Naive B cell (primary cell): ENCODE results near the gene CYB5B. TPM values are rescaled to one million over a fixed set of nuclear protein-coding genes. Genes with fewer than 3 reads are reported as not detected.
"Not testable (repeated sequence)": the region's sequence is repeated elsewhere in the genome, so short reads cannot be mapped to it uniquely, and the experiment has no call there.

ENCODE experiments used
- ATAC-seq, 2 donors: fragments of 150-1000 bp; cut with Tn5 transposase; 2 replicates each; pipeline ENCODE4 v1.10.0; 2021; ENCODE audit warnings: low read depth in 2 of 2, mild to moderate bottlenecking in 2 of 2, moderate library complexity in 2 of 2
- DNase-seq: peaks from one replicate; pipeline ENCODE4 v3.0.0; 2022
- H3K27ac Mint-ChIP-seq, 6 donors: one replicate each; pipeline ENCODE4 v1.8.0; 2020 to 2022; ENCODE audit warnings: mild to moderate bottlenecking in 6 of 6, mixed read lengths in 6 of 6, moderate library complexity in 5 of 6, inconsistent platforms in 2 of 6
- H3K27me3 Mint-ChIP-seq, 3 donors: one replicate each; pipeline ENCODE4 v1.8.0; 2021 to 2022; ENCODE audit warnings: mixed read lengths in 3 of 3, mild to moderate bottlenecking in 1 of 3
- H3K36me3 Mint-ChIP-seq, 2 donors: one replicate each; pipeline ENCODE4 v1.8.0; 2020 to 2022; ENCODE audit warnings: mixed read lengths in 2 of 2, inconsistent platforms in 1 of 2, mild to moderate bottlenecking in 1 of 2
- H3K4me1 Mint-ChIP-seq, 3 donors: one replicate each; pipeline ENCODE4 v1.8.0; 2020 to 2022; ENCODE audit warnings: mixed read lengths in 3 of 3, inconsistent platforms in 1 of 3, mild to moderate bottlenecking in 1 of 3, moderate library complexity in 1 of 3
- H3K4me3 Mint-ChIP-seq, 8 donors: one replicate each; pipeline ENCODE4 v1.8.0; 2020 to 2022; ENCODE audit warnings: mild to moderate bottlenecking in 8 of 8, mixed read lengths in 8 of 8, moderate library complexity in 8 of 8, inconsistent platforms in 2 of 8
- H3K9me3 Mint-ChIP-seq, 7 donors: one replicate each; pipeline ENCODE4 v1.8.0; 2020 to 2022; ENCODE audit warnings: mixed read lengths in 7 of 7, mild to moderate bottlenecking in 5 of 7, inconsistent platforms in 2 of 7, moderate library complexity in 1 of 7
- polyA plus RNA-seq, 6 donors: library from polyadenylated mRNA; unstranded; fragments of 300-500 nt; fragmentation: Illumina TruSeq; gene quantifications; one replicate each; pipeline ENCODE4 v1.2.3, GENCODE V29; 2021; ENCODE audit warnings: low read depth in 6 of 6

CYB5B gene
- polyA plus RNA-seq, 6 donors from 2014 or later: 68.3 to 107 (median 103) TPM

DNA sequence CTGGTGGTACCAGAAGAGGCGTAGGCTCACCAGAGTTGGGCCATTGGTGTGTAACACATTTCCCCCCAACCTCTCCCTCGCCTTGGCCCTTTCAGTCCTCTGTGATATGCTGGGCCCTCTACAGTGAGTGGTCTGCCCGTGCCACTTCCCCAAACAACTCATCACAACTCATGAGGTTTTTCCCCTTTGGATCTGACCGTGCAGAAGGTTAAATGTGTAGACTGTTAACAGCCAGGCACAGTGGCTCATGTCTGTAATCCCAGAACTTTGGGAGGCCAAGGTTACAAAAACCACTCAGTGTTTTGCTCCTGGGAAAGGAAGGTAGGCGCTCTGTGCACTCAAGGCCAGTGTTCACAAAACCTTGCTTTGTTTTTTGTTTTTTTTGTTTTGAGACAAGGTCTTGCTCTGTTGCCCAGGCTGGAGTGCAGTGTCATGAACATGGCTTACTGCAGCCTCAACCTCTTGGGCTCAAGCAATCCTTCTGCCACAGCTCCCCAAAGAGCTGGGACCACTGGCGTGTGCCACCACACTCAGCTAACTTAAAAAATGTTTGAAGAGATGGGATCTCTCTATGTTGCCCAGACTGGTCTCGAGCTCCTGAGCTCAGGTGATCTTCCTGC, 11.3 kb upstream of the CYB5B start:
- ATAC-seq (no peak), DNase-seq (no peak)
- Mint-ChIP-seq H3K27ac (peak overlapping the region in 1 of 6 donors; percentile 54), H3K9me3 (no peaks in the 10 kb centered on the region), H3K4me1 (no peaks in the 10 kb centered on the region), H3K4me3 (no peak overlapping the region), H3K36me3 (no peaks in the 10 kb centered on the region), H3K27me3 (no peaks in the 10 kb centered on the region)

DNA sequence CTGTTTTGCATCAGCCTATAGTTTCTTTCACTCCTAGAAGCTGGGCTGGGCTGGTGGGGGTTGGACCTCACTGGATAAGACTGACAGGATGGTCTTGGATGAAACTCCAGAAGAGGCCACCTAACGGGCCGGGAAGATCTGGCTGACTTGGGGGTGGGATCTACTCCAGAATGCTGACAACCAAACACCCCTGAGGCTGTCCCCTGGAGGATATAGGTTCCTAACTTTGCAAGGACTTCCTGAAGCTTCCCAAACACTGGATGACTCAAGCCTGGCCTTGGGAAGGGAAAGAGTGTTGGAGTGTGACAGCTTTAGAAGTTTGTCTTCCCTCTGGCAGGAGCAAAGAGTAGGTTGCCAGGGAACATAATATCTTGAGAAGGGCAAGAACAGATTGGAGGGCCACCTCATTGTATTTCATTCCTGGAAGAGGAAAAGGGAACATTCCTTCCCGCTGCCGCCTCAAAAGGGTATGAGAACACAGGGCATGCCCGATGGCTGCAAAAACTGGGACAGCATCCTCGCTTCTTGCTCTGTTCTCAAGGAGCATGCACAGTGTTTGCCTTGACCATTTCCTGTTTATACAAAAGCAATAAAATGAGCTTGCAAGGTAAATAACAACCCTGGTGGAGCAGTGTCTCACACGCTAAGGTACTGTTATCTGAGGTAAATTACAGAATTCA, 6.8 kb upstream of the CYB5B start:
- Mint-ChIP-seq H3K9me3 (no peaks in the 10 kb centered on the region), H3K36me3 (no peaks in the 10 kb centered on the region), H3K27ac (no peak overlapping the region), H3K4me1 (peaks cover 0 to under 1% (median 0%) of the 10 kb centered on the region in 3 donors), H3K27me3 (no peaks in the 10 kb centered on the region), H3K4me3 (no peak overlapping the region)
- no peak for ATAC-seq
- DNase-seq: no peak

DNA sequence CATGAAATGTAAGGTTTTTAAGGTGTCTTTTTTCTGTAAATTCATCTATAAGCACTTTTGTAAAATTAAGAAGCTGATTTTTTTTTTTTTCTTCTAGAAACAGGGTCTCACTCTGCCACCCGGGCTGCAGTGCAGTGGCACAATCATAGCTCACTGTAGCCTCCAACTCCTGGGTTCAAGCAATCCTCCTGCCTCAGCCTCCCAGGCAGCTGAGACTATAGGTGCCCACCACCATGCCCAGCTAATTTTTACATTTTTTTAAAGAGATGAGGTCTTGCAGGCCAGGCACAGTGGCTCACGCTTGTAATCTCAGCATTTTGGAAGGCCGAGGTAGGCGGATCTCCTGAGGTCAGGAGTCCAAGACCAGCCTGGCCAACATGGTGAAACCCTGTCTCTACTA, 4.5 kb upstream of the CYB5B start:
- Mint-ChIP-seq H3K27me3 (no peaks in the 10 kb centered on the region), H3K4me1 (peaks cover 8 to 15% (median 14%) of the 10 kb centered on the region in 3 donors), H3K36me3 (peaks cover 0 to 6% of the 10 kb centered on the region in 2 donors), H3K4me3 (no peak overlapping the region), H3K27ac (no peak overlapping the region), H3K9me3 (no peaks in the 10 kb centered on the region)
- DNase-seq (no peak), ATAC-seq (no peak)

- peak overlapping the region in 2 of 6 donors; percentile 29 to 75 for H3K27ac Mint-ChIP-seq
- DNase-seq: no peak
- H3K27me3 Mint-ChIP-seq: no peaks in the 10 kb centered on the region
- H3K36me3 Mint-ChIP-seq: peaks cover 2 to 8% of the 10 kb centered on the region in 2 donors
- H3K4me1 Mint-ChIP-seq: peaks cover 15 to 36% (median 22%) of the 10 kb centered on the region in 3 donors
- no peak for ATAC-seq
- peaks cover 0 to 2% (median 0%) of the 10 kb centered on the region in 7 donors for H3K9me3 Mint-ChIP-seq
- peak overlapping the region in 6 of 8 donors; percentile 33 to 75 (median 62) for H3K4me3 Mint-ChIP-seq
Measured at GRCh38 chr16:69423189-69423588, 1.2 kb upstream of the CYB5B start.

GRCh38 chr16:69424935-69425784, 741 bp downstream of the CYB5B start:
- peak overlapping the region; percentile 95 to 99 (median 97) for H3K4me3 Mint-ChIP-seq
- ATAC-seq: no peak
- H3K27me3 Mint-ChIP-seq: no peaks in the 10 kb centered on the region
- DNase-seq: no peak
- H3K27ac Mint-ChIP-seq: peak overlapping the region; percentile 55 to 98 (median 95)
- H3K36me3 Mint-ChIP-seq: peaks cover 19 to 28% of the 10 kb centered on the region in 2 donors
- H3K9me3 Mint-ChIP-seq: peaks cover 4 to 13% (median 6%) of the 10 kb centered on the region in 7 donors
- H3K4me1 Mint-ChIP-seq: peaks cover 34 to 51% (median 34%) of the 10 kb centered on the region in 3 donors

- Mint-ChIP-seq H3K4me3 (peak overlapping the region in 1 of 8 donors; percentile 13), H3K36me3 (peaks cover 25 to 29% of the 10 kb centered on the region in 2 donors), H3K4me1 (peaks cover 30 to 57% (median 35%) of the 10 kb centered on the region in 3 donors)
Measured at GRCh38 chr16:69428652-69429051, 4.2 kb downstream of the CYB5B start.

DNA sequence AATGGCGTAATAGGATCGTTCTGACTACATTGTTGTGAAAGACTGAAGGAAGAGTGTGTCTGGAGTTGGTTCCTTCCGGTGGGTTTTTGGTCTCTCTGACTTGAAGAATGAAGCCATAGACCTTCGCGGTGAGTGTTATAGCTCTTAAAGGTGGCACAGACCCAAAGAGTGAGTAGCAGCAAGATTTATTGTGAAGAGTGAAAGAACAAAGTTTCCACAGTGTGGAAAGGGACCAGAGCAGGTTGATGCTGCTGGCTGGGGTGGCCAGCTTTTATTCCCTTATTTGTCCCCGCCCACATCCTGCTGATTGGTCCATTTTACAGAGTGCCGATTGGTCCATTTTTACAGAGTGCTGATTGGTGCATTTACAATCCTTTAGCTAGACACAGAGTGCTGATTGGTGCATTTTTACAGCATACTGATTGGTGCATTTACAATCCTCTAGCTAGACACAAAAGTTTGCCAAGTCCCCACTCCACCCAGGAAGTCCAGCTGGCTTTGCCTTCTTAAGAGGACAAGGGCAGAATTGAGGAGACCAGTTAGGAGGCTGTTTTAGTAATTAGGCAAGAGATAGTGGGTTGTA, 4.7 kb downstream of the CYB5B start:
- not testable (repeated sequence) for H3K27me3 Mint-ChIP-seq, ATAC-seq, DNase-seq
- Mint-ChIP-seq H3K4me3 (peak overlapping the region in 2 of 8 donors; percentile 13 to 20), H3K36me3 (peaks cover 25 to 29% of the 10 kb centered on the region in 2 donors), H3K4me1 (peaks cover 30 to 53% (median 35%) of the 10 kb centered on the region in 3 donors), H3K27ac (peak overlapping the region in 2 of 6 donors; percentile 31 to 53), H3K9me3 (peaks cover 4 to 13% (median 6%) of the 10 kb centered on the region in 7 donors)

More at GRCh38 chr16:69428652-69429051, 4.2 kb downstream of the CYB5B start:
- DNase-seq (no peak), ATAC-seq (no peak)
- Mint-ChIP-seq H3K27me3 (no peaks in the 10 kb centered on the region), H3K27ac (peak overlapping the region in 2 of 6 donors; percentile 12 to 15), H3K9me3 (peaks cover 4 to 13% (median 6%) of the 10 kb centered on the region in 7 donors)

- no peaks in the 10 kb centered on the region for H3K27me3 Mint-ChIP-seq
- H3K27ac Mint-ChIP-seq: no peak overlapping the region
- no peak for DNase-seq
- H3K4me3 Mint-ChIP-seq: no peak overlapping the region
- H3K36me3 Mint-ChIP-seq: peaks cover 23 to 25% of the 10 kb centered on the region in 2 donors
- peaks cover 4 to 13% (median 6%) of the 10 kb centered on the region in 7 donors for H3K9me3 Mint-ChIP-seq
- peaks cover 27 to 49% (median 40%) of the 10 kb centered on the region in 3 donors for H3K4me1 Mint-ChIP-seq
- no peak for ATAC-seq
Measured at GRCh38 chr16:69431948-69432468, 7.6 kb downstream of the CYB5B start.

- H3K4me1 Mint-ChIP-seq: peaks cover 37 to 56% (median 51%) of the 10 kb centered on the region in 3 donors
- peaks cover 0 to 3% (median under 1%) of the 10 kb centered on the region in 7 donors for H3K9me3 Mint-ChIP-seq
- H3K27ac Mint-ChIP-seq: no peak overlapping the region
- H3K4me3 Mint-ChIP-seq: no peak overlapping the region
- H3K36me3 Mint-ChIP-seq: peaks cover 12 to 15% of the 10 kb centered on the region in 2 donors
- H3K27me3 Mint-ChIP-seq: no peaks in the 10 kb centered on the region
- ATAC-seq (no peak), DNase-seq (no peak)
Measured at GRCh38 chr16:69434066-69434465, 9.6 kb downstream of the CYB5B start.

DNA sequence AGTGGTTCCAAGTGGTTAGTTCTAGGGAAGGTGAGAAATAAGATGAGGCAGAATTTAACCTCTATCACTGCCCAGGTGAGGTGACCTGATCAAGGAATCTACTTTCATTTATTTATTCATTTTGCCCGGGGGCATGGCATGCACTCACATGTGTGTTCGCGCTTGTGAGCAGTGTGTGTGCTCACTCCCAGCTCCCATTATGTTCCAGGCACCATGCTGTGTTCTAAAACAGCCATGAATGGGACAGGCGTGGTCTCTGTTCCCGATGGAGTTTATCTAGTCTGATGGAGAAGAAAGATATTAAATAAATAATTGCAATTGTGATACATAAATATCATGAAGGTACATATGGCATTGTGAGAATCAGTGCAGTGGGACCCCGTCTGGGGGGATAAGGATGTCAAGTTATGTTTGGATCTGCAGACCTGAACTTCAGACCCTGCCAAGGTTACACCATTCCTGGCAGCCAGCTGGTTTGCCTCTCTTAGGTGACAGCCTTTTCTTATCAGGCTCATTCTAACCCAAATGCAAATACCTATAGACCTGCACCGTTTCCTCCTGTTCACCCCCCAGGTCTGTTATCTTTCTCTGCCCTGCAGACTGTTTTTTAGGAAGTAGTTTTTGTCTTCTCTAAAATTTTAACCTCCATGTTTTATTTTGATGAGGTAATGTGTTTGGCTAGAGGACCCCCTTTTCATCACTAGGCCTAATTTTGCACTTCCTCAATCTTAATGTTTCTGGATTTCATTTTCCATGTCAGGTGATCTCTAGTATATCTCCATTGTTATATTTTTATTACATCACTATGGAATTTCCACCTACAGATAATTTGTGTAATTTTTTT, 11.8 kb downstream of the CYB5B start:
- no peaks in the 10 kb centered on the region for H3K9me3 Mint-ChIP-seq
- H3K27ac Mint-ChIP-seq: peak overlapping the region in 5 of 6 donors; percentile 6 to 85 (median 65)
- DNase-seq (no peak), ATAC-seq (peak; percentile 72 to 75)
- H3K4me3 Mint-ChIP-seq: peak overlapping the region in 1 of 8 donors; percentile 41
- H3K4me1 Mint-ChIP-seq: peaks cover 38 to 66% (median 53%) of the 10 kb centered on the region in 3 donors
- no peaks in the 10 kb centered on the region for H3K27me3 Mint-ChIP-seq
- H3K36me3 Mint-ChIP-seq: peaks cover 0 to 6% of the 10 kb centered on the region in 2 donors

DNA sequence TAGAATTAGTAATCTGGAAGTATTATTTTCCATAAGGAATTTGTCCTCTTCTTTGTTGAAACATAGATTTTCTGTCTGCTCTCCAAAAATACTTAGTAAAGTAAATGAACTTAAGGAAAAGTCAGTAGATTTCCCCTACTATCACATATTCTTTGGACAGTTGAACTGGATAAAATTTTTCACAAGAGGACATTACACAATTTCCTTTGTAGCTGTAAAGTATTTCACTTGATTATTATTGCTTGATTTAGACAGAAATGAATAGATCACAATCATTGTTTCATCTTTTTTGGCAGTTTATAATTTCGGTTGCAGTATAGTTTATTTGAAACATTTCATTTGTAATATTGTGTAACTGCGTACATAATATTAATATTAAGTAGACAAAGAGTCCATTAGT, 12.5 kb downstream of the CYB5B start:
- Mint-ChIP-seq H3K36me3 (peaks cover 0 to 6% of the 10 kb centered on the region in 2 donors), H3K4me1 (peaks cover 45 to 69% (median 58%) of the 10 kb centered on the region in 3 donors), H3K27ac (peak overlapping the region in 5 of 6 donors; percentile 6 to 85 (median 65)), H3K27me3 (no peaks in the 10 kb centered on the region), H3K9me3 (no peaks in the 10 kb centered on the region), H3K4me3 (no peak overlapping the region)
- ATAC-seq (no peak), DNase-seq (no peak)

DNA sequence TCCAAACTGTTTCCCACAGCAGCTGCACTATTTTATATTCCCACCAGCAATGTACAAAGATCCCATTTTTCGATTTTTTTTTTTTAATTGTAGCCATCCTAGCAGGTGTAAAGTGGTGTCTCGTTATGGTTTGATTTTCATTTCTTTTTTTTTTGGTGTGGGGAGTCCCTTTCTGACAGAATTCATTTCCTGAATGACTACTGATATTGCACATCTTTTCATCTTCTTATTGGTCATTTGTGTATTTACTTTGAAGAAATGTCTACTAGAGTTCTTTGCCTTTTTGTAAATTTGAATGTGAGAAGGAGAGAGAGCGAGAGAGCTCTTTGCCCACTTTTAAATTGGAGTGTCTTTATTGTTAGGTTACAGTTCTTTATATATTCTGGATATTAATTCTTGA, 14.0 kb downstream of the CYB5B start:
- no peaks in the 10 kb centered on the region for H3K9me3 Mint-ChIP-seq
- ATAC-seq: peak; percentile 25 to 52
- no peak overlapping the region for H3K4me3 Mint-ChIP-seq
- no peak for DNase-seq
- peaks cover 0 to under 1% of the 10 kb centered on the region in 2 donors for H3K36me3 Mint-ChIP-seq
- H3K27ac Mint-ChIP-seq: peak overlapping the region; percentile 2 to 88 (median 42)
- no peaks in the 10 kb centered on the region for H3K27me3 Mint-ChIP-seq
- peaks cover 40 to 71% (median 62%) of the 10 kb centered on the region in 3 donors for H3K4me1 Mint-ChIP-seq
